WTC11 (cell line): ENCODE measurements around the gene NKAIN2. TPM values are rescaled to one million over a fixed set of nuclear protein-coding genes. Genes with fewer than 3 reads are reported as not detected.

Experiments
- ATAC-seq: fragments of 200-7000 bp; cut with Tn5 transposase; 2 replicates; pipeline ENCODE4 v1.10.0; 2021; ENCODE audit warnings: mild to moderate bottlenecking, moderate library complexity
- CTCF ChIA-PET: fragments of 300-600 bp; sonication (Branson Sonifier 250); formaldehyde crosslinking; loops from one replicate; lab custom pipeline; 2021; ENCODE audit warnings: antibody characterized with exemption; lab: Charles Lee
- POLR2A ChIA-PET: fragments of 350-600 bp; sonication (Branson Sonifier 250); formaldehyde crosslinking; loops from one replicate; lab custom pipeline; 2021; ENCODE audit warnings: antibody characterized with exemption; lab: Charles Lee
- DNase-seq: peaks from one replicate; pipeline ENCODE4 v3.0.0; 2021; ENCODE audit warnings: low spot score
- H3K27ac Mint-ChIP-seq: 2 replicates; pipeline ENCODE4 v1.8.0; 2021; ENCODE audit warnings: mixed read lengths
- H3K27me3 Mint-ChIP-seq: 2 replicates; pipeline ENCODE4 v1.8.0; 2021; ENCODE audit warnings: low read depth, mild to moderate bottlenecking, moderate library complexity, mixed read lengths
- H3K36me3 Mint-ChIP-seq: 2 replicates; pipeline ENCODE4 v1.8.0; 2021; ENCODE audit warnings: mixed read lengths
- H3K4me1 Mint-ChIP-seq: 2 replicates; pipeline ENCODE4 v1.8.0; 2022; ENCODE audit warnings: mixed read lengths
- H3K4me3 Mint-ChIP-seq: 2 replicates; pipeline ENCODE4 v1.8.0; 2021; ENCODE audit warnings: mild to moderate bottlenecking, moderate library complexity, mixed read lengths
- H3K9me3 Mint-ChIP-seq: 2 replicates; pipeline ENCODE4 v1.8.0; 2021; ENCODE audit warnings: mixed read lengths
- ARID4B ChIP-seq: sonication (generic); formaldehyde crosslinking; IDR thresholded peaks from 2 replicates; pipeline ENCODE4 v1.8.0; 2023; ENCODE audit warnings: missing genetic modification reagents, mild to moderate bottlenecking, borderline replicate concordance
- ELF4 ChIP-seq: sonication (generic); formaldehyde crosslinking; IDR thresholded peaks from 2 replicates; pipeline ENCODE4 v1.8.1; 2022; ENCODE audit warnings: low read depth, mild to moderate bottlenecking, moderate library complexity, missing genetic modification reagents
- EMX1 ChIP-seq: fragments of 250-450 bp; sonication (Bioruptor Pico); IDR thresholded peaks from 2 replicates; pipeline ENCODE4 v1.8.0; 2021; ENCODE audit warnings: mild to moderate bottlenecking
- ERG ChIP-seq: fragments of 250-450 bp; sonication (Bioruptor Pico); IDR thresholded peaks from 2 replicates; pipeline ENCODE4 v1.8.0; 2021; ENCODE audit warnings: mild to moderate bottlenecking
- ESRRA ChIP-seq: sonication (generic); formaldehyde crosslinking; IDR thresholded peaks from 2 replicates; pipeline ENCODE4 v1.8.1; 2022; ENCODE audit warnings: mild to moderate bottlenecking, missing genetic modification reagents, borderline replicate concordance
- GABPB1 ChIP-seq: sonication (generic); formaldehyde crosslinking; IDR thresholded peaks from 2 replicates; pipeline ENCODE4 v1.8.1; 2023; ENCODE audit warnings: mild to moderate bottlenecking, missing genetic modification reagents
- KAT7 ChIP-seq: sonication (generic); formaldehyde crosslinking; IDR thresholded peaks from 2 replicates; pipeline ENCODE4 v1.8.1; 2023; ENCODE audit warnings: missing genetic modification reagents, mild to moderate bottlenecking, borderline replicate concordance
- MYBL2 ChIP-seq: sonication (generic); formaldehyde crosslinking; IDR thresholded peaks from 2 replicates; pipeline ENCODE4 v1.8.1; 2023; ENCODE audit warnings: mild to moderate bottlenecking, moderate library complexity, missing genetic modification reagents
- TEAD1 ChIP-seq: sonication (generic); formaldehyde crosslinking; IDR thresholded peaks from 2 replicates; pipeline ENCODE4 v1.8.0; 2022; ENCODE audit warnings: mild to moderate bottlenecking, missing genetic modification reagents
- USF2 ChIP-seq: sonication (generic); formaldehyde crosslinking; IDR thresholded peaks from 2 replicates; pipeline ENCODE4 v1.8.1; 2023; ENCODE audit warnings: mild to moderate bottlenecking, missing genetic modification reagents, moderate library complexity
- ZBTB21 ChIP-seq: sonication (generic); formaldehyde crosslinking; IDR thresholded peaks from 2 replicates; pipeline ENCODE4 v1.8.1; 2023; ENCODE audit warnings: mild to moderate bottlenecking, missing genetic modification reagents, borderline replicate concordance
- ZMAT4 ChIP-seq: fragments of 250-450 bp; sonication (Bioruptor Pico); IDR thresholded peaks from 2 replicates; pipeline ENCODE4 v1.9.0; 2021; ENCODE audit warnings: mild to moderate bottlenecking
- ZNF263 ChIP-seq: sonication (generic); formaldehyde crosslinking; IDR thresholded peaks from 2 replicates; pipeline ENCODE4 v1.8.1; 2022; ENCODE audit warnings: low read depth, mild to moderate bottlenecking, moderate library complexity, missing genetic modification reagents
- ZNF281 ChIP-seq: sonication (generic); formaldehyde crosslinking; IDR thresholded peaks from 2 replicates; pipeline ENCODE4 v1.8.0; 2023; ENCODE audit warnings: mild to moderate bottlenecking, missing genetic modification reagents
- ZNF512 ChIP-seq: sonication (generic); formaldehyde crosslinking; IDR thresholded peaks from 2 replicates; pipeline ENCODE4 v1.8.1; 2022; ENCODE audit warnings: missing genetic modification reagents, borderline replicate concordance
- ZNF671 ChIP-seq: fragments of 250-450 bp; sonication (Bioruptor Pico); IDR thresholded peaks from 2 replicates; pipeline ENCODE4 v1.8.0; 2021; ENCODE audit warnings: mild to moderate bottlenecking
- total RNA-seq: library from RNA; stranded (reverse); gene quantifications from 3 replicates; pipeline ENCODE4 v1.2.3, GENCODE V29; 2021

NKAIN2 gene
- total RNA-seq, 1 experiment from 2014 or later = 0.33 TPM

GRCh38 chr6:124078169-124078568, 274.5 kb downstream of the NKAIN2 start:
- no peak overlapping the region for H3K4me3 Mint-ChIP-seq
- TF ChIP-seq MYBL2 (CRISPR knock-in tag) = no peak
- no peak for TF ChIP-seq TEAD1 (CRISPR knock-in tag)
- no peak for TF ChIP-seq ZBTB21 (CRISPR knock-in tag)
- TF ChIP-seq ZNF263 = no peak
- TF ChIP-seq ARID4B = no peak
- TF ChIP-seq, all 79 proteins: peak for 0
- ATAC-seq (no peak), DNase-seq (no peak)
- ChIA-PET CTCF (no interaction called here), POLR2A (no interaction called here)
- H3K27me3 Mint-ChIP-seq = no peaks in the 10 kb centered on the region
- H3K4me1 Mint-ChIP-seq = peaks cover 13% of the 10 kb centered on the region
- no peaks in the 10 kb centered on the region for H3K36me3 Mint-ChIP-seq
- no peak overlapping the region for H3K27ac Mint-ChIP-seq
- no peaks in the 10 kb centered on the region for H3K9me3 Mint-ChIP-seq

- no peaks in the 10 kb centered on the region for H3K4me1 Mint-ChIP-seq
- no peak for DNase-seq
- TF ChIP-seq GABPB1 (CRISPR knock-in tag) (no peak), EMX1 (CRISPR knock-in tag) (no peak), KAT7 (CRISPR knock-in tag) (no peak), ESRRA (CRISPR knock-in tag) (no peak), ERG (CRISPR knock-in tag) (no peak), ELF4 (CRISPR knock-in tag) (no peak), USF2 (CRISPR knock-in tag) (no peak), ZNF512 (CRISPR knock-in tag) (no peak), ZNF671 (CRISPR knock-in tag) (no peak), ZNF281 (CRISPR knock-in tag) (no peak), ZMAT4 (CRISPR knock-in tag) (no peak)
- H3K36me3 Mint-ChIP-seq = no peaks in the 10 kb centered on the region
- CTCF ChIA-PET = no interaction called here
- H3K27ac Mint-ChIP-seq = no peak overlapping the region
- no peak overlapping the region for H3K4me3 Mint-ChIP-seq
- no peak for ATAC-seq
- H3K27me3 Mint-ChIP-seq = no peaks in the 10 kb centered on the region
- POLR2A ChIA-PET = no interaction called here
- H3K9me3 Mint-ChIP-seq = no peaks in the 10 kb centered on the region
Observed at GRCh38 chr6:124080483-124080882, 276.8 kb downstream of the NKAIN2 start.
